HepG2 (cell line): ENCODE data around the gene TPM1. TPM values are rescaled to one million over a fixed set of nuclear protein-coding genes. Genes with fewer than 3 reads are reported as not detected.

Experiments used
- DMAP1 ChIP-seq: IDR thresholded peaks from 2 replicates; pipeline ENCODE4 v1.6.1; 2016
- FOSL2 ChIP-seq: sonication (generic); formaldehyde crosslinking; IDR thresholded peaks from 2 replicates; pipeline ENCODE4 v1.4.0; 2020; ENCODE audit warnings: missing genetic modification reagents
- HDAC2 ChIP-seq: sonication (generic); formaldehyde crosslinking; IDR thresholded peaks from 2 replicates; pipeline ENCODE4 v1.4.0; 2020; ENCODE audit warnings: missing genetic modification reagents
- HNF4A ChIP-seq: sonication (generic); formaldehyde crosslinking; IDR thresholded peaks from 2 replicates; pipeline ENCODE4 v1.4.0; 2020; ENCODE audit warnings: missing genetic modification reagents
- NRL ChIP-seq: sonication (generic); formaldehyde crosslinking; IDR thresholded peaks from 2 replicates; pipeline ENCODE4 v1.5.0; 2020; ENCODE audit warnings: missing genetic modification reagents, mild to moderate bottlenecking, moderate library complexity, borderline replicate concordance
- THAP7 ChIP-seq: sonication (generic); formaldehyde crosslinking; IDR thresholded peaks from 2 replicates; pipeline ENCODE4 v1.8.1; 2023; ENCODE audit warnings: mild to moderate bottlenecking, missing genetic modification reagents
- ZBTB4 ChIP-seq: sonication (generic); formaldehyde crosslinking; IDR thresholded peaks from 2 replicates; pipeline ENCODE4 v1.4.0; 2020; ENCODE audit warnings: missing genetic modification reagents, mild to moderate bottlenecking, borderline replicate concordance
- ZNF207 ChIP-seq: fragments of 450-650 bp; IDR thresholded peaks from 2 replicates; pipeline ENCODE4 v1.6.1; 2016; ENCODE audit warnings: antibody characterized with exemption, borderline replicate concordance
- ZNF224 ChIP-seq: sonication (generic); formaldehyde crosslinking; IDR thresholded peaks from 2 replicates; pipeline ENCODE4 v1.5.0; 2020; ENCODE audit warnings: mild to moderate bottlenecking, missing genetic modification reagents
- ZNF331 ChIP-seq: sonication (generic); formaldehyde crosslinking; IDR thresholded peaks from 2 replicates; pipeline ENCODE4 v1.4.0; 2020; ENCODE audit warnings: missing genetic modification reagents
- ZNF609 ChIP-seq: sonication (generic); formaldehyde crosslinking; IDR thresholded peaks from 2 replicates; pipeline ENCODE4 v1.4.0; 2020; ENCODE audit warnings: mild to moderate bottlenecking, missing genetic modification reagents, borderline replicate concordance
- ZNF777 ChIP-seq: sonication (generic); formaldehyde crosslinking; IDR thresholded peaks from 2 replicates; pipeline ENCODE4 v1.4.0; 2020; ENCODE audit warnings: missing genetic modification reagents
- ZSCAN22 ChIP-seq: sonication (generic); formaldehyde crosslinking; IDR thresholded peaks from 2 replicates; pipeline ENCODE4 v1.4.0; 2020; ENCODE audit warnings: mild to moderate bottlenecking, missing genetic modification reagents
- polyA plus RNA-seq, 8 experiments: library from polyadenylated mRNA; depleted of rRNA in 3 of 8; stranded (reverse) in 7 of 8; unstranded in 1 of 8; fragments of >200 nt; fragmentation: Illumina TruSeq in 4 of 8; extraction: Trizol in 4 of 8; gene quantifications; 2 replicates each; pipeline versions ENCODE4 v1.2.1 to v1.2.3, GENCODE V29; 2011 to 2016; ENCODE audit warnings: low read depth in 4 of 8, missing spikeins in 1 of 8, mixed read lengths in 1 of 8; ENCODE audit not compliant: insufficient read depth in 1 of 8
- total RNA-seq, 5 experiments: library from RNA; depleted of rRNA; stranded (reverse); fragments of >200 nt; fragmentation: Illumina TruSeq; extraction: Trizol; gene quantifications; 2 replicates each; pipeline ENCODE4 v1.2.3, GENCODE V29; 2016; ENCODE audit warnings: low read depth in 1 of 5

The TPM1 gene
- total and polyA plus RNA-seq, 2 of the 13 experiments (the other 11 are each of a cell fraction or from before 2014, with no cell fraction given) = 98.9 to 109 TPM

GRCh38 chr15:63079947-63080626 lies 37.5 kb downstream of the TPM1 start (continued):
- TF ChIP-seq ZNF609 = no peak
- TF ChIP-seq FOSL2 (CRISPR knock-in tag) = peak; percentile 93
- TF ChIP-seq HNF4A = peak; percentile 28; the same call in 1 of the 2 replicates
- no peak for TF ChIP-seq ZSCAN22 (CRISPR knock-in tag)
- TF ChIP-seq ZBTB4 (CRISPR knock-in tag) = no peak
- 0 out of 2 replicates have a peak, but pooled peaks have one; percentile 63 for TF ChIP-seq ZNF224 (CRISPR knock-in tag)
- TF ChIP-seq ZNF207 = no peak
- peak; percentile 62; the same call in 1 of the 2 replicates for TF ChIP-seq THAP7 (CRISPR knock-in tag)
- TF ChIP-seq DMAP1 (CRISPR knock-in tag) = no peak
- TF ChIP-seq HDAC2 (CRISPR knock-in tag) = no peak
- TF ChIP-seq ZNF331 = no peak
- no peak for TF ChIP-seq NRL
- TF ChIP-seq ZNF777 (CRISPR knock-in tag) = no peak
